Spinal cord (tissue), 10 donors: ENCODE results near the gene BAIAP2L2. TPM values are rescaled to one million over a fixed set of nuclear protein-coding genes. Genes with fewer than 3 reads are reported as not detected.

ENCODE experiments used
- DNase-seq, 6 donors: peaks; one replicate each; pipeline versions ENCODE4 v3.0.0 to v3.0.0-alpha.2; 2013 to 2015; ENCODE audit warnings: low spot score in 6 of 6, low read depth in 4 of 6
- H3K27ac ChIP-seq: one replicate; pipeline ENCODE4 v1.5.1; 2013; ENCODE audit warnings: low read depth, low read length, control low read depth
- H3K27me3 ChIP-seq: one replicate; pipeline ENCODE4 v1.6.1; 2013; ENCODE audit warnings: low read length; ENCODE audit not compliant: control insufficient read depth, insufficient read depth
- H3K36me3 ChIP-seq: one replicate; pipeline ENCODE4 v1.6.1; 2013; ENCODE audit warnings: low read length; ENCODE audit not compliant: control insufficient read depth, insufficient read depth
- H3K4me1 ChIP-seq: one replicate; pipeline ENCODE4 v1.6.1; 2013; ENCODE audit warnings: low read length; ENCODE audit not compliant: control insufficient read depth, insufficient read depth
- H3K4me3 ChIP-seq: one replicate; pipeline ENCODE4 v1.5.1; 2013; ENCODE audit warnings: low read depth, low read length, control low read depth
- H3K9me3 ChIP-seq: one replicate; pipeline ENCODE4 v1.6.1; 2013; ENCODE audit warnings: low read length; ENCODE audit not compliant: control insufficient read depth, insufficient read depth
- WGBS: methylation state at CpG from one replicate; pipeline ENCODE4 v1.1.5; 2013; ENCODE audit warnings: missing lambda C conversion rate; ENCODE audit not compliant: insufficient coverage; 5-methylcytosine and 5-hydroxymethylcytosine counted together
- polyA plus RNA-seq, 2 donors: library from polyadenylated mRNA; unstranded; fragments of 120-200 nt; gene quantifications; one replicate each; pipeline ENCODE4 v1.2.1, GENCODE V29; 2013; ENCODE audit not compliant: insufficient read length in 2 of 2
- total RNA-seq, 2 donors: library from RNA; depleted of rRNA in 1 of 2; stranded (reverse); fragments of 120-200 nt in 1 of 2; fragments of >200 nt in 1 of 2; gene quantifications; one replicate each; pipeline versions ENCODE4 v1.2.3 to v1.2.4, GENCODE V29; 2013 to 2014
- donor health status: healthy.

The BAIAP2L2 gene
- total and polyA plus RNA-seq, 4 donors = 0.10 to 11.3 (median 4.6) TPM

DNA sequence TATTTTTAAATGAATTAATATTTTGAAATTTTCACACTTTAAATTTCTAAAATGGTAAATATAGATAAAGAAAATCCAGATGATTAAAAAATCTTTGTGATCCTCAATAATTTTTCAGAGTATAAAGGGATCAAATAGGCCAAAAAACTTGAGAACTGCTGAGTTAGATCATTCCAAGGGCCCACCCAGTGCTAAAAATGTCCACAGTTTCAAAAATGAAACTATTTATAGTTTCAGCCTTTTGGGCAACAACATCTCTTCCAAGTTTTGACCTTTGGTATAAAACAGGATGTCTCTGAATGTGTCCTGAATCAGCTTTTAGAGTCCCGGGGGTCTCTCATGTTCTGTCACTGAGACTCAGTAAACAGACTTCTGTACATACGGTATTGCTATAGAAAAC, 20.9 kb upstream of the BAIAP2L2 start:
- Histone ChIP-seq H3K27ac (no peak overlapping the region), H3K27me3 (no peaks in the 10 kb centered on the region), H3K36me3 (peaks cover 64% of the 10 kb centered on the region), H3K9me3 (no peaks in the 10 kb centered on the region), H3K4me3 (no peak overlapping the region), H3K4me1 (peaks cover under 1% of the 10 kb centered on the region)
- WGBS = 93% methylated on average over 2 of the region's 2 CpGs
- DNase-seq = no peak

DNA sequence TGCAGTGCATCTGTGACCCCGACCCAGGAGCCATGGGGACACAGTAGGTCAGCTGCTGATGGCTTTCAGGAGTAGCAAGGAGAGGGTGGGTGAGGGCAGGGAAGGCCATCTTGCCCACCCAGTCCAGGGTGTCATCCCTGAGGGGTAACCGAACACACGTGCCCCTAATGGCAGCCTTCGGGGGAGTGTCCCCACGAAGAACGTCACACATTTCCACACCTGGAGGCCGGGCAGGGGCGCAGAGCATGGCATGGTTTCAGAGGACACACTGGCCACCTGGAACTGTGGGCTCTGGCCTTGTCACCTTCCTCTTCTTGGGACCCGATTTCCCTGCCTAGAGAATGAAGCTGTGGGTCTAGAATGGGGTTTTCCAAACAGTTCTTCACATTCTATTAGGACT, 19.4 kb upstream of the BAIAP2L2 start:
- DNase-seq = no peak
- Histone ChIP-seq H3K4me1 (peaks cover 11% of the 10 kb centered on the region), H3K27ac (no peak overlapping the region), H3K4me3 (no peak overlapping the region), H3K36me3 (peaks cover 66% of the 10 kb centered on the region), H3K27me3 (no peaks in the 10 kb centered on the region), H3K9me3 (no peaks in the 10 kb centered on the region)
- 87% methylated on average over 7 of the region's 9 CpGs for WGBS

DNA sequence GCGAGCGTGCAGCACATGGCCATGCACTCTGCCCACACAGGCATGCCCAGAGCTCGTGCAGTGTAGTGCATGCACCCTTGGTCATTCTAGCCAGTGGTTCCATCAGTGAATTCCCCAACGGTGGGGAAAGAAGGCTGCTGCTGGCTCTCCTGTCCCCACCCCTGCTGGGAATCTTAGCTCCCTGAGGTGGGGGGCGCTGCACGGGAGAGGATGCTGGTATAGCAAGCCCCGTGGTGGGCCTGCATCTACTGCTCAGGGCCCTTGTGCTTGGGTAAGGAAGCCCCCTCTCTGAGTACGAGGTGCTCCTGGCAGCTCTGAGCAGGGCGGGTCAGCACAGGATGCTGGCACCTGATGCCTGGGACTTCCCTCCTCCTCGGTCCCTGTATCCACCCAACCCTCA, 18.5 kb upstream of the BAIAP2L2 start:
- H3K9me3 ChIP-seq = no peaks in the 10 kb centered on the region
- 94% methylated on average over 8 of the region's 10 CpGs for WGBS
- no peak overlapping the region for H3K27ac ChIP-seq
- no peak for DNase-seq
- peaks cover 11% of the 10 kb centered on the region for H3K4me1 ChIP-seq
- peaks cover 63% of the 10 kb centered on the region for H3K36me3 ChIP-seq
- H3K4me3 ChIP-seq = no peak overlapping the region
- H3K27me3 ChIP-seq = no peaks in the 10 kb centered on the region

DNA sequence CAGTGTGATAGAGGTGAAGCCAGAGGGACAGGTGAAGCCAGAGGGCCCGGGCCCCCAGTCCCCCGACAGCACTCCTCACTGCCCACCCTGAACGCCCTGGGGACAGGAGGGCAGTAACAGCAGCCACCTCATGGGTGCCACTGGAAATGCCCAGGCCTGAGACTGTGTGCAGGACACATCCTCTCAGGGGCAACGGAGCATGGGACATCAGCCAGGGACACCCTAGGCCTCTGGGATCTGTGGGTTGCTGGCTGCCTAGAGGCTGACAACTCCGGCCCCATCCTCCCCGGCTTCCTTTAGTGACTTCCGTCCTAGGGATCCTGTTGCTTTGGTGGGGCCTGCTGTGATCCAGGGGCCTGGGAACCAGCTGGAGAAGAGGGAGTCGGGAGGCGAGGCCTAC, 17.4 kb upstream of the BAIAP2L2 start:
- DNase-seq = no peak
- peaks cover 56% of the 10 kb centered on the region for H3K36me3 ChIP-seq
- H3K27ac ChIP-seq = no peak overlapping the region
- H3K9me3 ChIP-seq = no peaks in the 10 kb centered on the region
- H3K4me3 ChIP-seq = no peak overlapping the region
- WGBS = 83% methylated on average over 9 of the region's 9 CpGs
- H3K27me3 ChIP-seq = no peaks in the 10 kb centered on the region
- H3K4me1 ChIP-seq = peaks cover 11% of the 10 kb centered on the region

DNA sequence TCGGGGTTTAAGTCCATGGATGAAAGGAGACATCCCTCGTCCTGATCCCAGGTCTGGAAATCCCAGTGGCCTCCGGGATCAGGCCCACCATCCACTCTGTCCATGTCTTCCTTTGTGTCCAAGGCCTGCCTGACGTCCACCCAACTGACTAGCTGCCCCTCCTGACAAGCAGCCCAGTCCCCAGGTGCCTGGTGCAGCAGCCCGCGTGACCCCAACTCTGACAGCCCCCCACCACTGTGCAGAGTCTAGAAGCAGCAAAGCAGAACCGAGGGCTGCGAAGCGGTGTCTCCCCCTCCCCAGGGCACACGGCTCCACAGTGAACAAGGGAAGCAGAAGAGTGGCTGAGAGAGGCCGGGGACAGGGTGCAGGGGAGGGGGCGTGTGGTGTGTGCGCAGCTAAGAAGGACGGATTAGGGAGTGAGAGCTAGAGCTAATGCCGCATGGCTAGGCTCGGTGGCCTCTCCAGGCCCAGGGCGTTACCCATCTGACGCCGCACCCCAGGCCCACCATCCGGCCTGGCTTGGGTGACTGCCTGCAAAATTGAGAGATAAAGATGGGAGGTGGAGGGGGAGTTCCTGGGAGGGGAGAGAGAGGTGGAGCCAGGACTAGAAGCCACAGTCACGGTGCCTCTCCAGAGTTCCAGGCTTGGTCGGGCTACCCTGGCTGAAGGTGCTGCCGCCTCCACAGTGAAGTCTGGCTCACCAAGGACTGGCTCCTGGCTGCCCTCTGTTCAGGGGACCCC, 16.6 kb upstream of the BAIAP2L2 start:
- H3K36me3 ChIP-seq = peaks cover 53% of the 10 kb centered on the region
- H3K4me1 ChIP-seq = peaks cover 11% of the 10 kb centered on the region
- H3K27ac ChIP-seq = no peak overlapping the region
- no peaks in the 10 kb centered on the region for H3K27me3 ChIP-seq
- H3K9me3 ChIP-seq = no peaks in the 10 kb centered on the region
- WGBS = 83% methylated on average over 23 of the region's 23 CpGs
- DNase-seq = no peak
- no peak overlapping the region for H3K4me3 ChIP-seq

DNA sequence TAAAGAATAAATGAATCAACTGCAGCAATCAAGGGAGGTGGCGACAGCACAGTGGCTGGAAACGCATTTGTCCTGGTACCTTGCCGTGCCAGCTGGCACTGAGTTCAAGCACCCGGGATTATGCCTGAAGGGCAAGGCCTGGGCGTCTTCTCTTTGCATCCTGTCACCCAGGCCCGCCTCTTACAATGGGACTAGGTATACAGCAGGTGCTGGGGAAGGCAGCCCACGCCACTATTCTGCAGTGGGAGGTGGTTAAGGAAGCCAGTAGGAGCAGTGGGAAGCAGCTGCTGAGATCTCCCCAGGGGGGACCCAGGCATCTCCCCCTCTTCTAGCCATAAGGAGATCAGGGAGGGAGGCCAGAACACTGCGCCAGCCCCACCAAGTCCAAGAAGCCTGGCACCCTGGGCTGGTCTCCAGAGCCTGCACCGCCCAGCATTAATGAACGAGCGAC, 15.3 kb upstream of the BAIAP2L2 start:
- DNase-seq = peak in 2 of 6 donors; percentile 8 to 86
- Histone ChIP-seq H3K4me1 (peaks cover 11% of the 10 kb centered on the region), H3K9me3 (no peaks in the 10 kb centered on the region), H3K27ac (no peak overlapping the region), H3K27me3 (no peaks in the 10 kb centered on the region), H3K36me3 (peaks cover 54% of the 10 kb centered on the region), H3K4me3 (no peak overlapping the region)
- 58% methylated on average over 9 of the region's 11 CpGs for WGBS

DNA sequence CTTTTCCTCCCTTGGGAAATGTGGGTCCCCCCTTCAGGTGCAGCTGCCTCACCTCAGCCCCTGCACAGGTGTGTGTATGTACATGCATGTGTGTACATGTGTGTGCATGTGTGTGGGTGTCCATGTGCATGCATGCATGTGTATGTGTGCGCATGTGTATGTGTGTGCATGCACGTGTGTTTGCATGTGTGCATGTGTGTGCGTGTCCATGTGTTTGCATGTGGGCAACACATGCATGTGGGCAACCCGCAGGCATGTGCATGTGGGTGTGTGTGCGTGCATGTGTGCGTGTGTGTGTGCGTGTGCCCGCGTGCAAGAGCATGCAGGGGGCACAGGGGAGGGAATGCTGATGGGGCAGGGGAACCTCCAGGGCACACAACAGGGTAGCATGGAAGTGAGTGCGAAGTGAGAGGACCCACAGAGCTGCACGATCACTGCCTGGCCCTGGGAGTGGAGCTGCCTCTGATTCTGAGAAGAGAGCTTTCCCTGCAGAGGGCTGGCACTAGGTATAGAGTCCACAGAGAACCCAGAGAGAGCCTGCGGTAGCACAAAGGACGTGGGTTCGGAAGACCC, 14.6 kb upstream of the BAIAP2L2 start:
- no peak for DNase-seq
- WGBS = 92% methylated on average over 14 of the region's 14 CpGs
- no peak overlapping the region for H3K4me3 ChIP-seq
- peaks cover 58% of the 10 kb centered on the region for H3K36me3 ChIP-seq
- H3K27ac ChIP-seq = no peak overlapping the region
- H3K27me3 ChIP-seq = no peaks in the 10 kb centered on the region
- no peaks in the 10 kb centered on the region for H3K9me3 ChIP-seq
- peaks cover 11% of the 10 kb centered on the region for H3K4me1 ChIP-seq

DNA sequence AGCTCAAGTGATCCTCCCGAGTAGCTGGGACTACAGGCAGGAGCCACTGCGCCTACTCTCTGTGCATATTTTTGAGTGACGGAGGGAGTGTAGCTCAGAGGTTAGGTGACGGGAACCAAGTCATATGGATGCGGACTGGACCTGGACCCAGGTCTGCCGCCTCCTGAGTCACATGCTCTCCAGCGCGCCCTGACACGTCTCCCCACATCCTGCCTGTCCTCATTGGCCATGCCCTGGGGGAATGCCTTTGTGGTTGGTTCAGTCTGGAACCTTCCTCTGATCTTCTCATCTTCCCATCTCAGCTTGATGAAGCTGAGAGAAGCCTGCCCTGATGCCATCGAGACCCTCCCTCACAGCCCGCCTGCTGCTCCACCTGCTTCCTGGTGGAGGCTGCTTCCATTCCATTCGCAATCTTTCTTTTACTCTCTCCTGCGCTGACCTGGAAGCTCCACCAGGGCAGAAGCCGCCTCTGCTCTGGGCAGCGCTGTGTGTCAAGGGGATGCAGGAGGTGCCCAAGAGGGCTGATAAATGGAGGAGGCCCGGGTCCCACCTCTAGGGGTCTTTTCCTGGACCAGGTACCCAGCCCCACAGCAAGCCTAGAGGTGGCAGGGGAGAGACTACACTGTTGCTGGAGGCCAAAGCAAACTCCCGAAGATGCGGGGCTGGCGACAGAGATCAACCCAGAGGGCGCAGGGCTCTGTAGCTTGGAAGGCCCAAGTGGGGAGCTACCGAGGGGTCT, 13.9 kb upstream of the BAIAP2L2 start:
- H3K36me3 ChIP-seq = peaks cover 51% of the 10 kb centered on the region
- no peak overlapping the region for H3K27ac ChIP-seq
- H3K4me1 ChIP-seq = peaks cover 11% of the 10 kb centered on the region
- no peak overlapping the region for H3K4me3 ChIP-seq
- DNase-seq = no peak
- no peaks in the 10 kb centered on the region for H3K9me3 ChIP-seq
- WGBS = 94% methylated on average over 21 of the region's 21 CpGs
- H3K27me3 ChIP-seq = no peaks in the 10 kb centered on the region

DNA sequence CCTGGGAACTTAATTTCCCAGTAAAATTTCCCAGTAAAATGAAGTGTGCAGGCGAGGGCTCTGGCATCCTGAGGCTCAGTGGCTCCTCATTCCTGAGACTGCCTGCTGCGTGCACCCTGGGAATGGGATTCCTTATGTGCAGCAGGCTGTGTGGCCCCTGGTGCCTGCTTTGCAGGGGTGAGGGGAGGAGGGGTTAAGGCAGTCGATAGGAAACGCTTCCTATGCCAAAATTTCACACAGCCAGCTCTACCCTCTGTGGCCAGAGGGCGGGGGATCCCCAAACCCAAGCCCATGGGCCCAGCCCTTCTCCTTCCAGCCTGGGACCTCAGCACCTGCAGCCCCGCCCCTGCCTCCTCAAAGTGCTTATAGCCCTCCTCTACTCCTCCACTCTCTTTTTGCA, 12.1 kb upstream of the BAIAP2L2 start:
- Histone ChIP-seq H3K27ac (no peak overlapping the region), H3K9me3 (no peaks in the 10 kb centered on the region), H3K4me3 (no peak overlapping the region), H3K27me3 (no peaks in the 10 kb centered on the region), H3K4me1 (peaks cover 11% of the 10 kb centered on the region), H3K36me3 (peaks cover 33% of the 10 kb centered on the region)
- DNase-seq = no peak
- 85% methylated on average over 2 of the region's 6 CpGs for WGBS
